ENCODE results near the gene KRT76.

Gene KRT76

DNA sequence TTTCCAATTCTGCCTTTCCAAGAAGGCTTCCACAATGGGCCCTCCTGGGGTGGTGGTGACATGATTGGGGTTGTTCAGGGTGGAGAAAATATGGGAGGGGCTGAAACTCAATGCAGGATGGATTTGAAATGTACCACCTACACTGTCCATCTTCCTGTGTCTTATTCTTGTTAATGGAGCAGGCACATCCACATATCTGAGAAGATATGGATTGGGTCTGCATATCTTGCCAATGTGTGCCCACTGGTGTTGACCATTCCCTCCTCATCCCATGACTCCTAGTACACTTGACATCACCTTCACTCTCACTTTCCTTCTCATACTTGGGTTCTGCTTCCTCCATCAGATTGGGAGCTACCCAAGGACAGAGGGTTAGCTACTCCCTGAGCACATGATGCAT, 7.2 kb downstream of the KRT76 start:
- TF ChIP-seq, protein P1, sequence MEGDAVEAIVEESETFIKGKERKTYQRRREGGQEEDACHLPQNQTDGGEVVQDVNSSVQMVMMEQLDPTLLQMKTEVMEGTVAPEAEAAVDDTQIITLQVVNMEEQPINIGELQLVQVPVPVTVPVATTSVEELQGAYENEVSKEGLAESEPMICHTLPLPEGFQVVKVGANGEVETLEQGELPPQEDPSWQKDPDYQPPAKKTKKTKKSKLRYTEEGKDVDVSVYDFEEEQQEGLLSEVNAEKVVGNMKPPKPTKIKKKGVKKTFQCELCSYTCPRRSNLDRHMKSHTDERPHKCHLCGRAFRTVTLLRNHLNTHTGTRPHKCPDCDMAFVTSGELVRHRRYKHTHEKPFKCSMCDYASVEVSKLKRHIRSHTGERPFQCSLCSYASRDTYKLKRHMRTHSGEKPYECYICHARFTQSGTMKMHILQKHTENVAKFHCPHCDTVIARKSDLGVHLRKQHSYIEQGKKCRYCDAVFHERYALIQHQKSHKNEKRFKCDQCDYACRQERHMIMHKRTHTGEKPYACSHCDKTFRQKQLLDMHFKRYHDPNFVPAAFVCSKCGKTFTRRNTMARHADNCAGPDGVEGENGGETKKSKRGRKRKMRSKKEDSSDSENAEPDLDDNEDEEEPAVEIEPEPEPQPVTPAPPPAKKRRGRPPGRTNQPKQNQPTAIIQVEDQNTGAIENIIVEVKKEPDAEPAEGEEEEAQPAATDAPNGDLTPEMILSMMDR (IDR thresholded peaks at IDR 0.05; ENCODE audit: low read length), result no peak
- no peak for TF ChIP-seq EZH2 (IDR thresholded peaks at IDR 0.05; ENCODE audit: borderline replicate concordance, low read length)
- no peak overlapping the region for H3K27ac ChIP-seq (ENCODE audit: low read depth, low read length, poor library complexity, severe bottlenecking)
- H3K4me1 ChIP-seq (ENCODE audit: insufficient read depth, low read length, severe bottlenecking), result no peaks in the 10 kb centered on the region
- no peaks in the 10 kb centered on the region for H3K79me2 ChIP-seq (ENCODE audit: insufficient read depth, low read length)
- H3K36me3 ChIP-seq (ENCODE audit: insufficient read depth, low read length), result no peaks in the 10 kb centered on the region
- no peaks in the 10 kb centered on the region for H4K20me1 ChIP-seq (ENCODE audit: insufficient read depth, low read length)
- no peaks in the 10 kb centered on the region for H3K9me3 ChIP-seq (ENCODE audit: low read length)
- H3K27me3 ChIP-seq (ENCODE audit: insufficient read depth, low read length), result no peaks in the 10 kb centered on the region; the same call in 1 of the 2 replicates
- H2AFZ ChIP-seq (ENCODE audit: low read length), result no peak overlapping the region
- no peak overlapping the region for H3K4me3 ChIP-seq (ENCODE audit: low read depth, low read length, poor library complexity, severe bottlenecking)
- no peak overlapping the region for H3K4me2 ChIP-seq (ENCODE audit: low read length)
- H3K9me2 ChIP-seq (ENCODE audit: low read depth, low read length), result no peaks in the 10 kb centered on the region
- H3F3A ChIP-seq (ENCODE audit: insufficient read depth, low read length), result no peaks in the 10 kb centered on the region
- H3K9ac ChIP-seq (ENCODE audit: low read length), result no peak overlapping the region

GRCh38 chr12:52769354-52769753, 7.8 kb downstream of the KRT76 start:
- Histone ChIP-seq H4K20me1 (ENCODE audit: insufficient read depth, low read length) (no peaks in the 10 kb centered on the region), H3K9ac (ENCODE audit: low read length) (no peak overlapping the region), H3K79me2 (ENCODE audit: insufficient read depth, low read length) (no peaks in the 10 kb centered on the region), H3K4me1 (ENCODE audit: insufficient read depth, low read length, severe bottlenecking) (no peaks in the 10 kb centered on the region), H3K9me2 (ENCODE audit: low read depth, low read length) (no peaks in the 10 kb centered on the region), H3K36me3 (ENCODE audit: insufficient read depth, low read length) (no peaks in the 10 kb centered on the region), H3K9me3 (ENCODE audit: low read length) (no peaks in the 10 kb centered on the region), H3K27me3 (ENCODE audit: insufficient read depth, low read length) (no peaks in the 10 kb centered on the region; the same call in 1 of the 2 replicates), H3K4me2 (ENCODE audit: low read length) (no peak overlapping the region), H3K4me3 (ENCODE audit: low read depth, low read length, poor library complexity, severe bottlenecking) (no peak overlapping the region), H3K27ac (ENCODE audit: low read depth, low read length, poor library complexity, severe bottlenecking) (no peak overlapping the region), H3F3A (ENCODE audit: insufficient read depth, low read length) (no peaks in the 10 kb centered on the region), H2AFZ (ENCODE audit: low read length) (no peak overlapping the region)
- TF ChIP-seq EZH2 (IDR thresholded peaks at IDR 0.05; ENCODE audit: borderline replicate concordance, low read length), result no peak
- TF ChIP-seq, protein P1 (IDR thresholded peaks at IDR 0.05; ENCODE audit: low read length), result no peak

GRCh38 chr12:52768479-52769200, 8.5 kb downstream of the KRT76 start:
- Histone ChIP-seq H3K4me1 (ENCODE audit: insufficient read depth, low read length, severe bottlenecking) (no peaks in the 10 kb centered on the region), H3K9me2 (ENCODE audit: low read depth, low read length) (no peaks in the 10 kb centered on the region), H3K4me3 (ENCODE audit: low read depth, low read length, poor library complexity, severe bottlenecking) (no peak overlapping the region), H4K20me1 (ENCODE audit: insufficient read depth, low read length) (no peaks in the 10 kb centered on the region), H3K27ac (ENCODE audit: low read depth, low read length, poor library complexity, severe bottlenecking) (no peak overlapping the region), H2AFZ (ENCODE audit: low read length) (no peak overlapping the region), H3K4me2 (ENCODE audit: low read length) (no peak overlapping the region), H3K36me3 (ENCODE audit: insufficient read depth, low read length) (no peaks in the 10 kb centered on the region), H3K9ac (ENCODE audit: low read length) (no peak overlapping the region), H3K27me3 (ENCODE audit: insufficient read depth, low read length) (no peaks in the 10 kb centered on the region; the same call in 1 of the 2 replicates), H3K9me3 (ENCODE audit: low read length) (no peaks in the 10 kb centered on the region), H3F3A (ENCODE audit: insufficient read depth, low read length) (no peaks in the 10 kb centered on the region), H3K79me2 (ENCODE audit: insufficient read depth, low read length) (no peaks in the 10 kb centered on the region)
- TF ChIP-seq, protein P1 (IDR thresholded peaks at IDR 0.05; ENCODE audit: low read length), result no peak
- TF ChIP-seq EZH2 (IDR thresholded peaks at IDR 0.05; ENCODE audit: borderline replicate concordance, low read length), result no peak
